Epidermal melanocyte (primary cell): ENCODE data around the gene LTBP3.

Experiments used
- DNase-seq: peaks from one replicate; pipeline ENCODE4 v3.0.0; 2011; ENCODE audit warnings: low spot score; ENCODE audit not compliant: insufficient read length

Gene LTBP3

GRCh38 chr11:65498042-65498726 is 60.0 kb downstream of the LTBP3 start:
- DNase-seq, result no peak

GRCh38 chr11:65497141-65498041 is 60.8 kb downstream of the LTBP3 start:
- peak; percentile 74 for DNase-seq

- no peak for DNase-seq
These were observed 61.6 kb downstream of the LTBP3 start for GRCh38 chr11:65496304-65497140.

- DNase-seq, result no peak
These were observed 64.6 kb downstream of the LTBP3 start for GRCh38 chr11:65493367-65494176.

- no peak for DNase-seq
These were observed 65.4 kb downstream of the LTBP3 start for GRCh38 chr11:65492637-65493366.

- DNase-seq, result no peak
These were observed 65.8 kb downstream of the LTBP3 start for GRCh38 chr11:65492387-65492636.

GRCh38 chr11:65491614-65492386 is 66.4 kb downstream of the LTBP3 start:
- DNase-seq, result no peak

- no peak for DNase-seq
These were observed 67.0 kb downstream of the LTBP3 start for GRCh38 chr11:65491163-65491465.

GRCh38 chr11:65489706-65490320 is 68.3 kb downstream of the LTBP3 start:
- DNase-seq, result no peak

GRCh38 chr11:65489035-65489705 is 69.0 kb downstream of the LTBP3 start:
- no peak for DNase-seq
